GM10266 (cell line): ENCODE measurements around the gene KHDRBS2.

Experiments used
- DNase-seq: peaks from one replicate; pipeline ENCODE4 v3.0.0; 2012; ENCODE audit errors: extremely low spot score
- TF ChIP-seq, protein P1 (sequence below): IDR thresholded peaks from 2 replicates; pipeline ENCODE4 v1.5.1; 2012; ENCODE audit warnings: mild to moderate bottlenecking, low read depth; ENCODE audit not compliant: control insufficient read depth, insufficient read depth; ENCODE audit errors: missing control alignments

Gene KHDRBS2

DNA sequence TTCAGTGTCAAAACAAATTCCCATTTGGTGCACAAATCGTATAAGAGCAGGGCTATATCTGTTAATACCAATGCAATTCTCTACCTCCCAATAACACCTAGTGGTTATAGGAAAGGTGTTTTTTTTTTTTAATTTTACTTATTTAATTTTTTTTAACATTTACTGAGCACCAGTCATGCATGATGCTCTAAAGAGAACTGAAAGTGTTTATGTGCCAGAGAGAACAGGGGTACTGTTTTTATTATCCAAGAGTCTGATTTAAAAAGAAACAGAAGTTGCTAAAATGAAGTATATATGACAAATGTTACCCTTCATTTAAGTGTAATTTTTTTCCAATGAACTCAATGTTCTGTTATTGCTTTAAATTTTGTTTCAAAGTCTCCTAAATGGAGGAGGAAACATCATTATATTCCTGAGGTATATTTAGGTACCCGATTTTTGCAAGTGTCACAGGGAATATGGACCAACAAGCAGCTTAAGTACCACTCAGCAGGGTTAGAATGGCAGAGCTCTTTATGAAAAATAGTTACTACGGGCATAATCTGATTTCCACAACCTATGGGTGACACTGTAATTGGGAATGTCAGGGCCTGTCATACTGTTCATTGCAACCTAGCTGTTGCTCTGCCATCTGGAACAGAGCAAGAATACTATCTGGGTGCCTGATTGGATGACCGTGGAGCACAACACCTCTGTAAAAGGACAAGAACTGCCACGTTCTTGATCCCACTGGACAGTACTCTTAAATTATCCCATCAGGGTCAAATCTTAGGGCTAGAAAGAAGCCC lies 195.4 kb downstream of the KHDRBS2 start:
- TF ChIP-seq, protein P1, sequence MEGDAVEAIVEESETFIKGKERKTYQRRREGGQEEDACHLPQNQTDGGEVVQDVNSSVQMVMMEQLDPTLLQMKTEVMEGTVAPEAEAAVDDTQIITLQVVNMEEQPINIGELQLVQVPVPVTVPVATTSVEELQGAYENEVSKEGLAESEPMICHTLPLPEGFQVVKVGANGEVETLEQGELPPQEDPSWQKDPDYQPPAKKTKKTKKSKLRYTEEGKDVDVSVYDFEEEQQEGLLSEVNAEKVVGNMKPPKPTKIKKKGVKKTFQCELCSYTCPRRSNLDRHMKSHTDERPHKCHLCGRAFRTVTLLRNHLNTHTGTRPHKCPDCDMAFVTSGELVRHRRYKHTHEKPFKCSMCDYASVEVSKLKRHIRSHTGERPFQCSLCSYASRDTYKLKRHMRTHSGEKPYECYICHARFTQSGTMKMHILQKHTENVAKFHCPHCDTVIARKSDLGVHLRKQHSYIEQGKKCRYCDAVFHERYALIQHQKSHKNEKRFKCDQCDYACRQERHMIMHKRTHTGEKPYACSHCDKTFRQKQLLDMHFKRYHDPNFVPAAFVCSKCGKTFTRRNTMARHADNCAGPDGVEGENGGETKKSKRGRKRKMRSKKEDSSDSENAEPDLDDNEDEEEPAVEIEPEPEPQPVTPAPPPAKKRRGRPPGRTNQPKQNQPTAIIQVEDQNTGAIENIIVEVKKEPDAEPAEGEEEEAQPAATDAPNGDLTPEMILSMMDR = no peak

DNA sequence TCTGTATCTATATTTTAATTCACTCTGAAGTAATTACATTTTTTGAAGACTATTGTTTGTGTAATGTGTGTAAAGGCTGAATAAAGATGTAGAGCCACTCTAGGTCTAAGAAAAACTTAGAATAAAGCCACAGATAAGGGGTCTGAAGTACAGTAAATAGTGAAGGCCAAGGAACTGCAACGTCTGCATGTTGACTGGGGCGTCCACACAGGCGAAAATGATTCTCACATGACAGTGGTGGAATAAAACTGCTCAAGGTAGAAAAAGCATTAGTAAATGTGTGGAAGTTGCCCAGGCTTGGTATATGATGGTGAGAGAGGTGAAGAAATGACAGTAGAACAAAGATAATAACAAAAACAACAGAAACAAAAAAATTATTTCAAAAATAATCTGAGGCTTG lies 196.2 kb downstream of the KHDRBS2 start:
- DNase-seq = no peak
- TF ChIP-seq, protein P1 = no peak

More for the DNA sequence above, 195.4 kb downstream of the KHDRBS2 start:
- DNase-seq = no peak

DNA sequence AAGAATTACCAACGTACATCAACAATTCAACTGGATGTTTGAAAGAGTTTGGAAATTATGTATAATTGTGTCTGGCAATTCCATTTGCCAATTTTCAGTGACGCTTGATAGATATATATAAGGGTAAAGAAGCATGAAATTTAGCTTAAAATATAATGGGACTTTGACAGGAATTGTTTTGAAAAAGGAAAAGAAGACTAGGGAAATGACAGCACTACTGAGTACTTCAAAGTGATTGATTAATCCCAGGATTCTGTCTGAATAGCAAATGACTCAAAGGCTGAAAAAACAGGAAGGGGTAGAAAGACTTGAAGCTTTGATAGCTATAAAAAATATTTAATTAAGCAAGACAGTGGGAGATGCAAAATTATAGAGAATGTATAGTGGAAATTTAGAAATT lies 200.0 kb downstream of the KHDRBS2 start:
- no peak for DNase-seq
- TF ChIP-seq, protein P1 = no peak

DNA sequence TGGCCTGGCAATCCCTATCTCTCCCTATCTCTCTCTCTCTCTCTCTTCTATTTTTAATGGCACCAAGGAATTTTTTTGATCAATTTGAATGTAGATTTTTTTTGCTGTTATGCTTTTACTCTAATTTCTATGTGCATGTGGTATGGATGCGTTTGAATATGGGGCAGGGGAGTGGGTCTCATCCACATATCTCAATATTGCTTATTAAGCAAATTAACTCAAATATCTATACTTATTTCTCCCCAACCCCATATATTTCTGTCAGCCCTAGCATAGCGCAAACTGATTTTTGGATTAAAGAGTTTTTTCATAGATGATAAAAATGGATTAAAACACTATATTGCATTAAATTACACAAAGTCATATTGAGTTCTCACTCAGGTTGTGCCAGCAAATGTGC lies 210.2 kb downstream of the KHDRBS2 start:
- TF ChIP-seq, protein P1 = no peak
- DNase-seq = no peak

GRCh38 chr6:62059901-62060300 lies 226.1 kb downstream of the KHDRBS2 start:
- TF ChIP-seq, protein P1 = no peak
- no peak for DNase-seq

DNA sequence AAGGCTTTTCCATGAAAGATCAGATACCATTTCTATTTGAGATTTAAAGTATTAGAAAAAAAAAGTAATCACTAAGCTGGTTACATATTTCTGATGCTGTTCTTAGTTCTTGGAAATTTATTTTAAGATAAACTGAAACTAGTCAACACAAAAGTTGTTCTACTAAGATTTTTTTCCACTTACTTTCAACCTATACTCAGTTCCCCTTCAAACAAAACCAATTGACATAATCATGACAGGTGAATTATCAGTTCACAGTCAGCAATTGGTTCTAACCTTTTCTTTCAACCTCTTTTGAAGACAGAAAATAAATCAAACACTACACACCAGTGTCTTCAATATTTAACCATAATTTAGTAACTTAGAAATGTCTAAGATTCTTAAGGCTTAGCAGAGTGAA lies 228.7 kb downstream of the KHDRBS2 start:
- no peak for DNase-seq
- TF ChIP-seq, protein P1 = no peak

GRCh38 chr6:62045502-62045901 lies 240.5 kb downstream of the KHDRBS2 start:
- no peak for DNase-seq
- TF ChIP-seq, protein P1 = no peak
